Upper lobe of left lung (tissue), 6 donors: Measurements from ENCODE around the gene GP5. TPM values are rescaled to one million over a fixed set of nuclear protein-coding genes. Genes with fewer than 3 reads are reported as not detected.
A peak's percentile ranks its signal among the peaks of the same experiment; 100 is the strongest.

ENCODE experiments used
- ATAC-seq, 2 donors: fragments of 200-7000 bp; cut with Tn5 transposase; one replicate each; pipeline ENCODE4 v1.9.1; 2022; ENCODE audit warnings: mild to moderate bottlenecking in 2 of 2, moderate library complexity in 2 of 2; ENCODE audit not compliant: low FRiP score in 2 of 2
- DNase-seq, 2 donors: peaks; one replicate each; pipeline ENCODE4 v3.0.0-alpha.2; 2019 to 2020
- H3K27ac ChIP-seq, 4 donors: fragments of 200-600 bp; sonication (generic); one replicate each; pipeline ENCODE4 v1.5.1; 2016 to 2019
- H3K27me3 ChIP-seq, 4 donors: fragments of 200-600 bp; sonication (generic); one replicate each; pipeline ENCODE4 v1.5.1; 2017 to 2019
- H3K36me3 ChIP-seq, 4 donors: fragments of 200-600 bp; sonication (generic); one replicate each; pipeline ENCODE4 v1.5.1; 2016 to 2019
- H3K4me1 ChIP-seq, 4 donors: fragments of 200-600 bp; sonication (generic); one replicate each; pipeline ENCODE4 v1.5.1; 2018 to 2019
- H3K4me3 ChIP-seq, 4 donors: fragments of 200-600 bp; sonication (generic); one replicate each; pipeline ENCODE4 v1.5.1; 2017 to 2019; ENCODE audit warnings: mild to moderate bottlenecking in 2 of 4, moderate library complexity in 1 of 4
- H3K9me3 ChIP-seq, 4 donors: fragments of 200-600 bp; sonication (generic); one replicate each; pipeline ENCODE4 v1.5.1; 2018 to 2019
- EP300 ChIP-seq, 4 donors: sonication (generic); formaldehyde crosslinking; IDR thresholded peaks; one replicate each; pipeline ENCODE4 v1.5.1; 2017; ENCODE audit warnings: antibody characterized with exemption in 4 of 4, control low read depth in 2 of 4
- POLR2A ChIP-seq, 4 donors: fragments of 450-650 bp; IDR thresholded peaks; one replicate each; pipeline ENCODE4 v1.5.1; 2016 to 2017; ENCODE audit warnings: antibody characterized with exemption in 4 of 4, mild to moderate bottlenecking in 2 of 4
- POLR2AphosphoS5 ChIP-seq, 2 donors: sonication (generic); formaldehyde crosslinking; IDR thresholded peaks; one replicate each; pipeline ENCODE4 v1.5.1; 2017; ENCODE audit warnings: antibody characterized with exemption in 2 of 2
- WGBS, 2 donors: methylation state at CpG; one replicate each; pipeline ENCODE4 v1.1.5; 2017 to 2018; 5-methylcytosine and 5-hydroxymethylcytosine counted together
- total RNA-seq, 6 donors: library from RNA; depleted of rRNA in 4 of 6; stranded (reverse); fragments of >200 nt in 4 of 6; gene quantifications; one replicate each; pipeline versions ENCODE4 v1.1.0 to v1.2.1, GENCODE V29; 2016 to 2021
- TF ChIP-seq, protein P1 (sequence below), 6 experiments: fragments of 450-650 bp in 4 of 6; fragments of 200-600 bp in 2 of 6; sonication (generic) in 2 of 6; IDR thresholded peaks; one replicate each; pipeline ENCODE4 v1.5.1; 2016 to 2019; ENCODE audit warnings: antibody characterized with exemption in 6 of 6
- donor health status: DM: no; HTN: no; CAD: no; lungs with moderate emphysema.
- donor health status: DM: no; HTN: yes; CAD: no; lungs with severe emphysema.

The GP5 gene, protein sequence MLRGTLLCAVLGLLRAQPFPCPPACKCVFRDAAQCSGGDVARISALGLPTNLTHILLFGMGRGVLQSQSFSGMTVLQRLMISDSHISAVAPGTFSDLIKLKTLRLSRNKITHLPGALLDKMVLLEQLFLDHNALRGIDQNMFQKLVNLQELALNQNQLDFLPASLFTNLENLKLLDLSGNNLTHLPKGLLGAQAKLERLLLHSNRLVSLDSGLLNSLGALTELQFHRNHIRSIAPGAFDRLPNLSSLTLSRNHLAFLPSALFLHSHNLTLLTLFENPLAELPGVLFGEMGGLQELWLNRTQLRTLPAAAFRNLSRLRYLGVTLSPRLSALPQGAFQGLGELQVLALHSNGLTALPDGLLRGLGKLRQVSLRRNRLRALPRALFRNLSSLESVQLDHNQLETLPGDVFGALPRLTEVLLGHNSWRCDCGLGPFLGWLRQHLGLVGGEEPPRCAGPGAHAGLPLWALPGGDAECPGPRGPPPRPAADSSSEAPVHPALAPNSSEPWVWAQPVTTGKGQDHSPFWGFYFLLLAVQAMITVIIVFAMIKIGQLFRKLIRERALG
- 1 to 10 TPM in 1 of 6 donors, under 1 TPM in 3, not detected in 2; 0.09 to 1.1 (median 0.20) TPM for total RNA-seq

DNA sequence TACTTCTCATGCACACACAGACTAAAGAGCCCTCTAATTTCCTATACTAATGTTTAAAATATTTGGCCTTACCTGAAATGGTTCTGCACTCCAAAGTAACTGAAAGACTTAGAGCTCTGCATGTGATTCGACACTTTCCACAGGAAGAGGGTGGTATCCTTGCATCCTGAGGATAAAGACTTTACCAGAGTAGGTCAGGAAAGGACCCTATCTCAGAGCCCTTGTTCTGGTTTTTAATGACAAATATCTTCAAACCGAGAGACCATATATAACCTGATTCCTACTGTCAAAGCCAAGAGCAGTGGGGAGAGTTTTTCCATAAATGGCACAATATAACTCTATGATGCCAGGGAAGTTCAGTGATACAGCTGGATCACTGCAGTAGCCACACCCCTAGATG is at the start of gene GP5:
Gene GP5 (minus strand): TSS at position 101 of the 400 bp plus-strand sequence. CDS start 984 bp downstream, outside the sequence.
- no peak for TF ChIP-seq POLR2A (IDR thresholded peaks at IDR 0.05)
- TF ChIP-seq, protein P1, sequence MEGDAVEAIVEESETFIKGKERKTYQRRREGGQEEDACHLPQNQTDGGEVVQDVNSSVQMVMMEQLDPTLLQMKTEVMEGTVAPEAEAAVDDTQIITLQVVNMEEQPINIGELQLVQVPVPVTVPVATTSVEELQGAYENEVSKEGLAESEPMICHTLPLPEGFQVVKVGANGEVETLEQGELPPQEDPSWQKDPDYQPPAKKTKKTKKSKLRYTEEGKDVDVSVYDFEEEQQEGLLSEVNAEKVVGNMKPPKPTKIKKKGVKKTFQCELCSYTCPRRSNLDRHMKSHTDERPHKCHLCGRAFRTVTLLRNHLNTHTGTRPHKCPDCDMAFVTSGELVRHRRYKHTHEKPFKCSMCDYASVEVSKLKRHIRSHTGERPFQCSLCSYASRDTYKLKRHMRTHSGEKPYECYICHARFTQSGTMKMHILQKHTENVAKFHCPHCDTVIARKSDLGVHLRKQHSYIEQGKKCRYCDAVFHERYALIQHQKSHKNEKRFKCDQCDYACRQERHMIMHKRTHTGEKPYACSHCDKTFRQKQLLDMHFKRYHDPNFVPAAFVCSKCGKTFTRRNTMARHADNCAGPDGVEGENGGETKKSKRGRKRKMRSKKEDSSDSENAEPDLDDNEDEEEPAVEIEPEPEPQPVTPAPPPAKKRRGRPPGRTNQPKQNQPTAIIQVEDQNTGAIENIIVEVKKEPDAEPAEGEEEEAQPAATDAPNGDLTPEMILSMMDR (IDR thresholded peaks at IDR 0.05), result no peak
- TF ChIP-seq EP300 (IDR thresholded peaks at IDR 0.05), result no peak
- TF ChIP-seq POLR2AphosphoS5 (IDR thresholded peaks at IDR 0.05), result no peak
- peak within 1 kb of the TSS in 3 of 4 donors; percentile 19 to 34 (median 24) for H3K4me3 ChIP-seq
- H3K27ac ChIP-seq, result no peak within 1 kb of the TSS
- no peak for ATAC-seq
- no peak for DNase-seq
- 45 to 61% methylated on average over 2 of the region's 2 CpGs for WGBS, 2 donors
- peaks cover 17 to 29% (median 21%) of the 10 kb centered on the region in 4 donors for H3K4me1 ChIP-seq
- no peaks in the 10 kb centered on the region for H3K36me3 ChIP-seq
- H3K9me3 ChIP-seq, result no peaks in the 10 kb centered on the region
- H3K27me3 ChIP-seq, result peaks cover 0 to 18% (median 4%) of the 10 kb centered on the region in 4 donors

DNA sequence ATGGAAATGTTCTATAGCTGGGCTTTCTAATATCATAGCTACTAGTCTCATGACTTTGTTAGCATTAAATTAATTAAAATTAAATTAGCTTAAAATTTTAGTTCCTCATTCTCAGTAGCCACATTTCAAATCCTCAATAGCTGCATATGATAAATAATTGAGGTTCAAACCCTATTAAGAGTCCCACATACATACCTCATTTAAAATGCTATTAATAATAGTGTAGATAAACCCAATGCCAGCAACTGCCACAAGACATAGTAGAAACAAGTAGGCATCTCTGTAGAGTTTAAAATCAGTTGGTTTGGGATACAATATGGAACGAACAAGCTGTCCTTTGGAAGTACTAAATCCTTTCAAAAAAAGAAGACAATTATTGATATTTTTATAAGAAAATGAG is 48.6 kb upstream of the GP5 start:
- 97% methylated on average over 1 of the region's 1 CpG for WGBS, 2 donors
- no peak overlapping the region for H3K27ac ChIP-seq
- H3K4me1 ChIP-seq, result no peaks in the 10 kb centered on the region
- TF ChIP-seq, protein P1 (IDR thresholded peaks at IDR 0.05), result no peak
- TF ChIP-seq POLR2A (IDR thresholded peaks at IDR 0.05) (no peak), POLR2AphosphoS5 (IDR thresholded peaks at IDR 0.05) (no peak), EP300 (IDR thresholded peaks at IDR 0.05) (no peak)
- no peak overlapping the region for H3K4me3 ChIP-seq
- H3K9me3 ChIP-seq, result no peaks in the 10 kb centered on the region
- ATAC-seq, result no peak
- peaks cover 0 to 79% (median 31%) of the 10 kb centered on the region in 4 donors for H3K36me3 ChIP-seq
- DNase-seq, result no peak
- no peaks in the 10 kb centered on the region for H3K27me3 ChIP-seq

DNA sequence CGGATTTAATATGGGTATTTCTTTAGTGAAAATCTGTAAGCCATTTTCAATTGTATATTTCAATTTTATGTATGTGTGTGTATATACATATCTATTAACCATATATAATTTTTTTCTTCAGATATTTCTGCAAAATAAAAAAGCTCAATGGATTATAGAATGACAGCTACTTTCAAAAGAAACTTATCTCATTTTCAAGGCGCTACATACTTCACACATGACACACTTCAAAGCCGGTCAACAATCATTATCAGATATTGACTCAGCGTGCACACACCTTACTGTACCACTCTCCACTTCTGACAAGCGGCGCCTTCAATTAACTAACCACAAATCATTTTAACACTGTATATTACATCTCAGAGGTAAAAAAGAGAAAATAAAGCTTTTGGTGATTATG is 48.1 kb upstream of the GP5 start:
- WGBS, 2 donors, result 61 to 67% methylated on average over 6 of the region's 6 CpGs
- Histone ChIP-seq H3K27me3 (no peaks in the 10 kb centered on the region), H3K4me3 (no peak overlapping the region), H3K36me3 (peaks cover 0 to 79% (median 29%) of the 10 kb centered on the region in 4 donors), H3K27ac (no peak overlapping the region), H3K9me3 (no peaks in the 10 kb centered on the region), H3K4me1 (no peaks in the 10 kb centered on the region)
- no peak for ATAC-seq
- no peak for TF ChIP-seq POLR2AphosphoS5 (IDR thresholded peaks at IDR 0.05)
- no peak for TF ChIP-seq EP300 (IDR thresholded peaks at IDR 0.05)
- TF ChIP-seq, protein P1 (IDR thresholded peaks at IDR 0.05), result no peak
- no peak for TF ChIP-seq POLR2A (IDR thresholded peaks at IDR 0.05)
- DNase-seq, result no peak

DNA sequence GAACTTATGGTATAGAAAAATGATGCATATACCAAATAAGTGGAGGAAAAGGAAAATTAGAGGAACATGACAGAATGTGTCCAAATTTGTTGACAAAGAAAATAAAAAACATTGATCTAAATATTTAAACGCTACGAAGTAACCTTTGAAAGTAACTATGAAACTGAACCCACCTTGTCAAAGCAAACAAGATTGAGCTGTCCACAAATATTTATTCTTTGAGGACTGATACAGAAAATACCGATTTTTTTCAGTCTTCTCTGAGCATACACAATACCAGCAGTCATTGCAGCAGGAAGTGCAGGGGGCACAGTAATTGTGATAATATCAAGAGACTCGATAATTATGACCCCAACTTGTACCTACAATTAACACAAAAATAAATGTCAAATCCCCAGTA is 47.7 kb upstream of the GP5 start:
- WGBS, 2 donors, result 68 to 74% methylated on average over 4 of the region's 4 CpGs
- TF ChIP-seq, protein P1 (IDR thresholded peaks at IDR 0.05), result no peak
- Histone ChIP-seq H3K4me1 (no peaks in the 10 kb centered on the region), H3K9me3 (no peaks in the 10 kb centered on the region), H3K36me3 (peaks cover 0 to 79% (median 28%) of the 10 kb centered on the region in 4 donors), H3K27ac (no peak overlapping the region), H3K27me3 (no peaks in the 10 kb centered on the region), H3K4me3 (no peak overlapping the region)
- ATAC-seq (no peak), DNase-seq (no peak)
